HEK293T (cell line): ENCODE measurements around the gene FBN2.

ENCODE experiments used
- ARNT ChIP-seq: fragments of 450-650 bp; IDR thresholded peaks from 2 replicates; pipeline ENCODE4 v1.6.1; 2017; ENCODE audit warnings: mild to moderate bottlenecking
- BHLHE40 ChIP-seq: fragments of 450-650 bp; IDR thresholded peaks from 2 replicates; pipeline ENCODE4 v1.6.1; 2016; ENCODE audit warnings: mild to moderate bottlenecking, moderate library complexity, borderline replicate concordance
- ELF4 ChIP-seq: fragments of 450-650 bp; IDR thresholded peaks from 2 replicates; pipeline ENCODE4 v1.6.1; 2017; ENCODE audit warnings: antibody characterized with exemption
- FOXA1 ChIP-seq: fragments of 450-650 bp; IDR thresholded peaks from 2 replicates; pipeline ENCODE4 v1.6.1; 2016; ENCODE audit warnings: mild to moderate bottlenecking
- FOXK2 ChIP-seq: fragments of 450-650 bp; IDR thresholded peaks from 2 replicates; pipeline ENCODE4 v1.6.1; 2016; ENCODE audit warnings: mild to moderate bottlenecking
- FOXM1 ChIP-seq: fragments of 450-650 bp; IDR thresholded peaks from 2 replicates; pipeline ENCODE4 v1.6.1; 2017; ENCODE audit warnings: mild to moderate bottlenecking, borderline replicate concordance
- HDGF ChIP-seq: fragments of 450-650 bp; IDR thresholded peaks from 2 replicates; pipeline ENCODE4 v1.6.1; 2017; ENCODE audit warnings: antibody characterized with exemption, borderline replicate concordance
- L3MBTL2 ChIP-seq: fragments of 450-650 bp; conservative IDR thresholded peaks from 2 replicates; pipeline ENCODE4 v1.6.1; 2016; ENCODE audit warnings: mild to moderate bottlenecking
- LEF1 ChIP-seq: fragments of 450-650 bp; IDR thresholded peaks from 2 replicates; pipeline ENCODE4 v1.6.1; 2017; ENCODE audit warnings: mild to moderate bottlenecking, borderline replicate concordance
- NFRKB ChIP-seq: fragments of 450-650 bp; IDR thresholded peaks from 2 replicates; pipeline ENCODE4 v1.6.1; 2016; ENCODE audit warnings: mild to moderate bottlenecking, moderate library complexity
- SP1 ChIP-seq: fragments of 450-650 bp; IDR thresholded peaks from 2 replicates; pipeline ENCODE4 v1.6.1; 2017
- SUZ12 ChIP-seq: fragments of 450-650 bp; IDR thresholded peaks from 2 replicates; pipeline ENCODE4 v1.6.1; 2016; ENCODE audit warnings: mild to moderate bottlenecking
- TARDBP ChIP-seq: fragments of 450-650 bp; IDR thresholded peaks from 2 replicates; pipeline ENCODE4 v1.6.1; 2016

DNA sequence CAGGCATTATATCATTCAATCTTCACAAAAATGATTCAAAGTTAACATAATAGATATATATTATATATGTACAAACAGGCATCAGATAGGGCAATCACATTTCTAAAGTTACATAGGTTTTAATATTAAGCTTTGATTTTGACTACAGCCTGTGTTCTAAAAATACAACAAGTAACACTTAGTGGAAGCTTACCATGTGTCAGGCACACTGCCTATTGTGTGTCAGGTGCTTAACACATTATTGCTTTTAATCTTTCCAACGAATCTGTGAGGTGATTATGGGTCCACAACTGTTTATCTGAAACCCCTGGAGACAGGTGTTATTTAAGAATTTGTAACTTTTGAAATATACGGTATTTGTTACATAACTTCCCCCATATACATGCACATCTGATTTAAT is 25.2 kb downstream of the FBN2 start:
- TF ChIP-seq BHLHE40, result no peak
- TF ChIP-seq NFRKB, result no peak
- no peak for TF ChIP-seq TARDBP
- TF ChIP-seq SP1, result no peak
- no peak for TF ChIP-seq HDGF
- no peak for TF ChIP-seq L3MBTL2
- TF ChIP-seq FOXK2, result no peak
- TF ChIP-seq ELF4, result no peak
- no peak for TF ChIP-seq LEF1
- TF ChIP-seq FOXM1, result no peak
- TF ChIP-seq ARNT, result no peak
- no peak for TF ChIP-seq SUZ12
- TF ChIP-seq FOXA1, result no peak
